HepG2 (cell line): ENCODE data around the gene MOV10L1. TPM values are rescaled to one million over a fixed set of nuclear protein-coding genes. Genes with fewer than 3 reads are reported as not detected.

Source experiments
- AGO1 ChIP-seq: fragments of 200-400 bp; formaldehyde crosslinking; IDR thresholded peaks from 2 replicates; pipeline ENCODE4 v1.6.1; 2017; ENCODE audit warnings: mild to moderate bottlenecking, low read depth, low read length, moderate library complexity; ENCODE audit not compliant: poor library complexity, severe bottlenecking
- CHCHD3 ChIP-seq: sonication (generic); formaldehyde crosslinking; IDR thresholded peaks from 2 replicates; pipeline ENCODE4 v1.8.0; 2022; ENCODE audit warnings: mild to moderate bottlenecking, missing genetic modification reagents, moderate library complexity
- ELK4 ChIP-seq: sonication (generic); formaldehyde crosslinking; IDR thresholded peaks from 2 replicates; pipeline ENCODE4 v1.9.0; 2021; ENCODE audit warnings: missing genetic modification reagents, borderline replicate concordance
- HIVEP1 ChIP-seq: sonication (generic); formaldehyde crosslinking; IDR thresholded peaks from 2 replicates; pipeline ENCODE4 v1.4.0; 2020; ENCODE audit warnings: mild to moderate bottlenecking, missing genetic modification reagents
- HMGXB4 ChIP-seq, 2 experiments: sonication (generic) in 1 of 2; formaldehyde crosslinking in 1 of 2; IDR thresholded peaks; 2 replicates each; pipeline versions ENCODE4 v1.4.0 to v1.6.1; 2018 to 2020; ENCODE audit warnings: missing genetic modification reagents in 2 of 2, borderline replicate concordance in 1 of 2, low read depth in 1 of 2, mild to moderate bottlenecking in 1 of 2, missing biosample characterization in 1 of 2
- SRSF1 ChIP-seq: fragments of 200-400 bp; formaldehyde crosslinking; optimal IDR thresholded peaks from 2 replicates; pipeline ENCODE3; 2017; ENCODE audit warnings: mild to moderate bottlenecking, low read depth, low read length, moderate library complexity
- TCF7L2 ChIP-seq: IDR thresholded peaks from 2 replicates; pipeline ENCODE4 v1.6.1; 2011; ENCODE audit warnings: mild to moderate bottlenecking, low read depth, low read length, moderate library complexity
- ZBTB49 ChIP-seq: sonication (generic); formaldehyde crosslinking; IDR thresholded peaks from 2 replicates; pipeline ENCODE4 v1.4.0; 2020; ENCODE audit warnings: missing genetic modification reagents, borderline replicate concordance
- ZNF33A ChIP-seq: sonication (generic); formaldehyde crosslinking; IDR thresholded peaks from 2 replicates; pipeline ENCODE4 v1.5.1; 2020; ENCODE audit warnings: missing genetic modification reagents, mild to moderate bottlenecking, moderate library complexity, borderline replicate concordance
- ZNF550 ChIP-seq: sonication (generic); formaldehyde crosslinking; IDR thresholded peaks from 2 replicates; pipeline ENCODE4 v1.4.0; 2020; ENCODE audit warnings: mild to moderate bottlenecking, missing genetic modification reagents, borderline replicate concordance
- ZNF782 ChIP-seq: sonication (generic); formaldehyde crosslinking; IDR thresholded peaks from 2 replicates; pipeline ENCODE4 v1.4.0; 2020; ENCODE audit warnings: missing genetic modification reagents, mild to moderate bottlenecking, borderline replicate concordance
- polyA plus RNA-seq, 8 experiments: library from polyadenylated mRNA; depleted of rRNA in 3 of 8; stranded (reverse) in 7 of 8; unstranded in 1 of 8; fragments of >200 nt; fragmentation: Illumina TruSeq in 4 of 8; extraction: Trizol in 4 of 8; gene quantifications; 2 replicates each; pipeline versions ENCODE4 v1.2.1 to v1.2.3, GENCODE V29; 2011 to 2016; ENCODE audit warnings: low read depth in 4 of 8, missing spikeins in 1 of 8, mixed read lengths in 1 of 8; ENCODE audit not compliant: insufficient read depth in 1 of 8
- total RNA-seq, 5 experiments: library from RNA; depleted of rRNA; stranded (reverse); fragments of >200 nt; fragmentation: Illumina TruSeq; extraction: Trizol; gene quantifications; 2 replicates each; pipeline ENCODE4 v1.2.3, GENCODE V29; 2016; ENCODE audit warnings: low read depth in 1 of 5
- TF ChIP-seq, protein P1 (sequence below): sonication (generic); formaldehyde crosslinking; IDR thresholded peaks from 2 replicates; pipeline ENCODE4 v1.4.0; 2020; ENCODE audit warnings: missing genetic modification reagents, borderline replicate concordance
- TF ChIP-seq, protein P2 (sequence below): IDR thresholded peaks from 2 replicates; pipeline ENCODE4 v1.6.1; 2016; ENCODE audit warnings: missing genetic modification reagents, missing compliant biosample characterization
- TF ChIP-seq, protein P3 (sequence below): IDR thresholded peaks from 2 replicates; pipeline ENCODE4 v1.4.0; 2020; ENCODE audit warnings: mild to moderate bottlenecking, missing genetic modification reagents

MOV10L1 gene
- total and polyA plus RNA-seq, 2 of the 13 experiments (the other 11 are each of a cell fraction or from before 2014, with no cell fraction given): 0.11 to 0.12 TPM

- TF ChIP-seq CHCHD3 (CRISPR knock-in tag) (no peak), SRSF1 (no peak), HIVEP1 (CRISPR knock-in tag) (no peak), TCF7L2 (no peak), ZNF550 (CRISPR knock-in tag) (no peak), ZNF33A (no peak), ZBTB49 (no peak), HMGXB4 (CRISPR knock-in tag; IDR thresholded peaks at IDR 0.05; ENCODE audit: borderline replicate concordance in 1 of 2, low read depth in 1 of 2) (peak; percentile 41 to 53; a peak in 1 of 4 replicates), AGO1 (no peak), ZNF782 (CRISPR knock-in tag) (no peak), ELK4 (CRISPR knock-in tag) (no peak)
- TF ChIP-seq, protein P1, sequence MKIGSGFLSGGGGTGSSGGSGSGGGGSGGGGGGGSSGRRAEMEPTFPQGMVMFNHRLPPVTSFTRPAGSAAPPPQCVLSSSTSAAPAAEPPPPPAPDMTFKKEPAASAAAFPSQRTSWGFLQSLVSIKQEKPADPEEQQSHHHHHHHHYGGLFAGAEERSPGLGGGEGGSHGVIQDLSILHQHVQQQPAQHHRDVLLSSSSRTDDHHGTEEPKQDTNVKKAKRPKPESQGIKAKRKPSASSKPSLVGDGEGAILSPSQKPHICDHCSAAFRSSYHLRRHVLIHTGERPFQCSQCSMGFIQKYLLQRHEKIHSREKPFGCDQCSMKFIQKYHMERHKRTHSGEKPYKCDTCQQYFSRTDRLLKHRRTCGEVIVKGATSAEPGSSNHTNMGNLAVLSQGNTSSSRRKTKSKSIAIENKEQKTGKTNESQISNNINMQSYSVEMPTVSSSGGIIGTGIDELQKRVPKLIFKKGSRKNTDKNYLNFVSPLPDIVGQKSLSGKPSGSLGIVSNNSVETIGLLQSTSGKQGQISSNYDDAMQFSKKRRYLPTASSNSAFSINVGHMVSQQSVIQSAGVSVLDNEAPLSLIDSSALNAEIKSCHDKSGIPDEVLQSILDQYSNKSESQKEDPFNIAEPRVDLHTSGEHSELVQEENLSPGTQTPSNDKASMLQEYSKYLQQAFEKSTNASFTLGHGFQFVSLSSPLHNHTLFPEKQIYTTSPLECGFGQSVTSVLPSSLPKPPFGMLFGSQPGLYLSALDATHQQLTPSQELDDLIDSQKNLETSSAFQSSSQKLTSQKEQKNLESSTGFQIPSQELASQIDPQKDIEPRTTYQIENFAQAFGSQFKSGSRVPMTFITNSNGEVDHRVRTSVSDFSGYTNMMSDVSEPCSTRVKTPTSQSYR: no peak
- TF ChIP-seq, protein P2, sequence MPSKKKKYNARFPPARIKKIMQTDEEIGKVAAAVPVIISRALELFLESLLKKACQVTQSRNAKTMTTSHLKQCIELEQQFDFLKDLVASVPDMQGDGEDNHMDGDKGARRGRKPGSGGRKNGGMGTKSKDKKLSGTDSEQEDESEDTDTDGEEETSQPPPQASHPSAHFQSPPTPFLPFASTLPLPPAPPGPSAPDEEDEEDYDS (CRISPR knock-in tag): peak; percentile 25; the same call in 1 of the 2 replicates
- TF ChIP-seq, protein P3, sequence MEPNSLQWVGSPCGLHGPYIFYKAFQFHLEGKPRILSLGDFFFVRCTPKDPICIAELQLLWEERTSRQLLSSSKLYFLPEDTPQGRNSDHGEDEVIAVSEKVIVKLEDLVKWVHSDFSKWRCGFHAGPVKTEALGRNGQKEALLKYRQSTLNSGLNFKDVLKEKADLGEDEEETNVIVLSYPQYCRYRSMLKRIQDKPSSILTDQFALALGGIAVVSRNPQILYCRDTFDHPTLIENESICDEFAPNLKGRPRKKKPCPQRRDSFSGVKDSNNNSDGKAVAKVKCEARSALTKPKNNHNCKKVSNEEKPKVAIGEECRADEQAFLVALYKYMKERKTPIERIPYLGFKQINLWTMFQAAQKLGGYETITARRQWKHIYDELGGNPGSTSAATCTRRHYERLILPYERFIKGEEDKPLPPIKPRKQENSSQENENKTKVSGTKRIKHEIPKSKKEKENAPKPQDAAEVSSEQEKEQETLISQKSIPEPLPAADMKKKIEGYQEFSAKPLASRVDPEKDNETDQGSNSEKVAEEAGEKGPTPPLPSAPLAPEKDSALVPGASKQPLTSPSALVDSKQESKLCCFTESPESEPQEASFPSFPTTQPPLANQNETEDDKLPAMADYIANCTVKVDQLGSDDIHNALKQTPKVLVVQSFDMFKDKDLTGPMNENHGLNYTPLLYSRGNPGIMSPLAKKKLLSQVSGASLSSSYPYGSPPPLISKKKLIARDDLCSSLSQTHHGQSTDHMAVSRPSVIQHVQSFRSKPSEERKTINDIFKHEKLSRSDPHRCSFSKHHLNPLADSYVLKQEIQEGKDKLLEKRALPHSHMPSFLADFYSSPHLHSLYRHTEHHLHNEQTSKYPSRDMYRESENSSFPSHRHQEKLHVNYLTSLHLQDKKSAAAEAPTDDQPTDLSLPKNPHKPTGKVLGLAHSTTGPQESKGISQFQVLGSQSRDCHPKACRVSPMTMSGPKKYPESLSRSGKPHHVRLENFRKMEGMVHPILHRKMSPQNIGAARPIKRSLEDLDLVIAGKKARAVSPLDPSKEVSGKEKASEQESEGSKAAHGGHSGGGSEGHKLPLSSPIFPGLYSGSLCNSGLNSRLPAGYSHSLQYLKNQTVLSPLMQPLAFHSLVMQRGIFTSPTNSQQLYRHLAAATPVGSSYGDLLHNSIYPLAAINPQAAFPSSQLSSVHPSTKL (CRISPR knock-in tag): 0 out of 2 replicates have a peak, but pooled peaks have one; percentile 19
These were observed 59.4 kb downstream of the MOV10L1 start (continued) for GRCh38 chr22:50148991-50149721.
